NT2/D1 (cell line): ENCODE measurements around the gene RALGPS1.

Source experiments
- DNase-seq: peaks from one replicate; pipeline ENCODE4 v3.0.0-alpha.2; 2011; ENCODE audit warnings: low read depth, low spot score
- H3K27me3 ChIP-seq: 2 replicates; pipeline ENCODE4 v1.6.0; 2011; ENCODE audit warnings: mild to moderate bottlenecking; ENCODE audit not compliant: insufficient read length, insufficient read depth
- H3K36me3 ChIP-seq: 2 replicates; pipeline ENCODE4 v1.6.1; 2011; ENCODE audit warnings: mild to moderate bottlenecking, low read length, mixed read lengths; ENCODE audit not compliant: insufficient read depth, insufficient read length
- H3K4me1 ChIP-seq: 2 replicates; pipeline ENCODE4 v1.5.1; 2011; ENCODE audit not compliant: insufficient read depth, insufficient read length
- H3K4me3 ChIP-seq: 2 replicates; pipeline ENCODE4 v1.5.1; 2011; ENCODE audit warnings: low read depth; ENCODE audit not compliant: insufficient read length
- H3K9ac ChIP-seq: 2 replicates; pipeline ENCODE4 v1.6.0; 2011; ENCODE audit warnings: low read depth; ENCODE audit not compliant: insufficient read length
- H3K9me3 ChIP-seq: 2 replicates; pipeline ENCODE4 v1.5.1; 2011; ENCODE audit warnings: mild to moderate bottlenecking, low read length; ENCODE audit not compliant: insufficient read depth
- SUZ12 ChIP-seq: IDR thresholded peaks from 2 replicates; pipeline ENCODE4 v1.6.1; 2011; ENCODE audit not compliant: insufficient read length, insufficient read depth; ENCODE audit errors: extremely low read depth
- YY1 ChIP-seq: IDR thresholded peaks from 2 replicates; pipeline ENCODE4 v1.6.1; 2011; ENCODE audit not compliant: insufficient read length, insufficient read depth
- ZNF274 ChIP-seq: IDR thresholded peaks from 2 replicates; pipeline ENCODE4 v1.6.1; 2011; ENCODE audit warnings: mild to moderate bottlenecking, low read depth, low read length

Gene RALGPS1

DNA sequence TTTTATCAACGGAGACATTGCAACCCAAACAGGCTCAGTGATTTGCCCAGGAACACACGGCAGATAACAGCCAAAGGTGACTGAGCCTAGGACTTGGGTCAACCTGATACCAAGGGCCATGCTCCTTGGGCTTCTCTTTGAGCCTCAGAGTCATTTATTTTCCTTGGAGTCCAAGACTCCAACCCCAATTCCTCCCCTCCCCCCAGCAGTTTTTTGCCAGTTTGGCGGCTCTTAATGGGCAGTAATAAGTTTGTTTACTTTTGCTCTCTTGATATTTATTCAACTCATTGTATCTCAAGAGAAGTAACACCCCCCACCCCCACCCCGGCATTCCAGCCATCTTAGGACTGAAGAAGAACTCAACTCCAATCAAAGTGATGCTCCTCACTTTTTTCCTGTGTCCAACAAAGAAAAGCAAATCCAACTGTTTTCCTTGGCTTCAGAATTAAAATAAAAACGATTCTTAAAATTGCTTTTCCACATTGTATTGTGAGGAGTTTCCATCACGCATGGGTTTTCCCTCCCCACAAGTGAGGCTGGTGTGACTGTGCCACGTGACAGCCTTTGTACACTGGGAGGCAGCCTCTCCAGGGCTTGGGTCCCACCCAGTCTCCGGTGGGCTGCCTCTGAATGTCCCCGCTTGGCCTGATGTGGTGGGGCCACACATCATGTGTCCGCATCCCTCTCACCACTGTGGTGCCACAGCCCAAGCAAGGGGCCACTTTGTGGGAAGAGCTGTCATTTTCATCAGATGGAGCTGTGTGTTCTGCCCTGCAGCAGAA, 198.8 kb downstream of the RALGPS1 start:
- no peak overlapping the region for H3K9ac ChIP-seq
- no peaks in the 10 kb centered on the region for H3K27me3 ChIP-seq
- DNase-seq: no peak
- no peaks in the 10 kb centered on the region for H3K9me3 ChIP-seq
- peaks cover 15% of the 10 kb centered on the region for H3K4me1 ChIP-seq
- TF ChIP-seq SUZ12: no peak
- no peak for TF ChIP-seq YY1
- TF ChIP-seq ZNF274: no peak
- H3K4me3 ChIP-seq: no peak overlapping the region
- peaks cover 7% of the 10 kb centered on the region for H3K36me3 ChIP-seq

DNA sequence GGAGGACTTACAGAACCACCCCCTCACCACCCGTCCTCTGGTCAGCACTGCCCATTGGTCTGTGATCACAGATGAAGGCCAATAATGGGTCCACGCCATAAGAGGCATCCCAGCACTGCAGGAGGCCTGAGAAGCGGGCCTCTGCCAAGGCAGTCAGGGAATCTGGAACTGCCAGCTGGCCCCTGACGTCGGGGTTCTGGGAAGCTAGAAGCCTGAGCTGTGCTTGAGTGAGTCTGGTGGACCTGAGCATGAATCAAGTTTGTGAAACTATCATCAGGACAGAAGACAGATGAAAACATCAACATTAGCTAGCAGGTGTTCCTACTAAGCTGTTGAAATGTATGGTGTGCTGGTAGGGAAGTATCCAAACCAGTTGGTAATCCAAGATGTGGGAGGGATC, 200.0 kb downstream of the RALGPS1 start:
- no peak for TF ChIP-seq ZNF274
- TF ChIP-seq SUZ12: no peak
- no peak for TF ChIP-seq YY1
- H3K27me3 ChIP-seq: no peaks in the 10 kb centered on the region
- H3K9ac ChIP-seq: no peak overlapping the region
- DNase-seq: no peak
- peaks cover 12% of the 10 kb centered on the region for H3K36me3 ChIP-seq
- no peak overlapping the region for H3K4me3 ChIP-seq
- H3K4me1 ChIP-seq: peaks cover 17% of the 10 kb centered on the region
- no peaks in the 10 kb centered on the region for H3K9me3 ChIP-seq

DNA sequence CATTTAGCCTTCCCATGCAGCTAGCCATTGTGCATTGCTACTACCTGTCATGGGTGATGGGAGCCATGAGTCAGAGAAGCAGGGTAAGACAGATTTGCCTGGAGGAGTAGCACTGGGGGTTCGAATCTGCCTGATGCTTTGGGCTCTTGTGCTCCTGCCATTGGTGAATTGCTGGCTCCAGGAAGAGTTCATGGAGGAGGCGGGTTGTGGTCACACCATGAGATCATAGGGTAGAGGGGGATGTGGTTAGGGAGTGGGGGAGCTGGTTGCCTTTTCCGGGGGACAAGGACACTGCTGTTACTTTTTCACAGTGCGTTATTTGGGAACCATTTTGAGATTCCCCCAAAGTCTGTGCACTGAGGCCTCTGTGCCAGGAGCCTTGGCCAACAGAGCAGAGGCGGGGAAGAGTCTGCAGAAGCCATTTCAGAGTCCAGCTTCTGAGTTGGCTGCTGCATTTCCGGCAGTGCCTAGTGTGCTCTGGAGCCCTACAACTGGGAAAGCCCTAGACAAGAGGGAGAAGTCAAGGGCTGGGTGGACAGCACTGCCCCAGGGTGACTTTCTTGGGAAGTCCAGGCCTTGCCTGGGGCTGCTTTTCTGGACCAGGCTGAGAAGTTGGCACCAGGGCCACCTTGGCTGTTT, 201.6 kb downstream of the RALGPS1 start:
- H3K36me3 ChIP-seq: peaks cover 19% of the 10 kb centered on the region
- H3K27me3 ChIP-seq: no peaks in the 10 kb centered on the region
- H3K9ac ChIP-seq: no peak overlapping the region
- TF ChIP-seq YY1 (no peak), ZNF274 (no peak), SUZ12 (no peak)
- H3K4me3 ChIP-seq: no peak overlapping the region
- H3K4me1 ChIP-seq: peaks cover 14% of the 10 kb centered on the region
- no peaks in the 10 kb centered on the region for H3K9me3 ChIP-seq
- DNase-seq: no peak

DNA sequence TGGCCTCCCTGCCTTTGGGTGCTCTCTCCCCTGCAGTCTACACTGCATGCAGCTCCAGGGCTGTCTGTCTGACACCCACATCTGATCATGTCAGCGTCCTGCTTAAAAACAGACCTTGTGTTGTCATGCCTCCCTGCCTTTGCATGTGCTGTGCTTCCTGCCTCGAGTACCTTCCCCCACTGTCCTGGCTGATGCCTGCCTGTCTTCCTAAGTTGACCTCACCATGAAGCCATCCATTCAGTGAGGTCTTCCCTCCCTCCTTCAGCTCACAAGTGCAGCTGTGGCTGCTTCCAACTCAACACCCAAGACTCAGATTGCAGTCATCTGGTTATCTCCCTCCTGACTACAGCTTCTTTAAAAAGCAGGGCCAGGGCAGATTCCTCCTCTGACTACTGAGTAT, 202.4 kb downstream of the RALGPS1 start:
- no peaks in the 10 kb centered on the region for H3K9me3 ChIP-seq
- H3K36me3 ChIP-seq: peaks cover 19% of the 10 kb centered on the region
- TF ChIP-seq YY1 (no peak), SUZ12 (no peak), ZNF274 (no peak)
- no peak overlapping the region for H3K9ac ChIP-seq
- DNase-seq: no peak
- no peaks in the 10 kb centered on the region for H3K27me3 ChIP-seq
- H3K4me3 ChIP-seq: no peak overlapping the region
- H3K4me1 ChIP-seq: peaks cover 14% of the 10 kb centered on the region

DNA sequence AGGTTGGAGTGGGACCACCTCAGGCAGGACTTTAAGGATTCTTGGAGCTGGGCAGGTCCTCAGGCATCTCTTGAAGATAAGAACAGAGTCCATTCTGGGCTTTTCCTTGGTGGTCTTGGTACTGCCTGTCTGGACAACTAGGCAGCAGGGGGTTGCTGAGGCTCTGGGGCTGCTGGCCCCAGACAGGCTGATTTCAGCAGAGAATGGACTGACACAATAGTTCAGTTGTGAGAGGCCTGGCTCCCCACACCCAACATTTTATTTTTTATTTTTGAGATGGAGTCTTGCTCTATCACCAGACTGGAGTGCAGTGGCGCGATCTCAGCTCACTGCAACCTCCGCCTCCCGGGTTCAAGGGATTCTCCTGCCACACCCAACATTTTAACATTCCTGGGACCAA, 203.2 kb downstream of the RALGPS1 start:
- H3K27me3 ChIP-seq: no peaks in the 10 kb centered on the region
- H3K36me3 ChIP-seq: peaks cover 19% of the 10 kb centered on the region
- no peak for DNase-seq
- H3K4me1 ChIP-seq: peaks cover 11% of the 10 kb centered on the region
- H3K4me3 ChIP-seq: no peak overlapping the region
- no peak overlapping the region for H3K9ac ChIP-seq
- TF ChIP-seq ZNF274: no peak
- no peak for TF ChIP-seq SUZ12
- H3K9me3 ChIP-seq: no peaks in the 10 kb centered on the region

DNA sequence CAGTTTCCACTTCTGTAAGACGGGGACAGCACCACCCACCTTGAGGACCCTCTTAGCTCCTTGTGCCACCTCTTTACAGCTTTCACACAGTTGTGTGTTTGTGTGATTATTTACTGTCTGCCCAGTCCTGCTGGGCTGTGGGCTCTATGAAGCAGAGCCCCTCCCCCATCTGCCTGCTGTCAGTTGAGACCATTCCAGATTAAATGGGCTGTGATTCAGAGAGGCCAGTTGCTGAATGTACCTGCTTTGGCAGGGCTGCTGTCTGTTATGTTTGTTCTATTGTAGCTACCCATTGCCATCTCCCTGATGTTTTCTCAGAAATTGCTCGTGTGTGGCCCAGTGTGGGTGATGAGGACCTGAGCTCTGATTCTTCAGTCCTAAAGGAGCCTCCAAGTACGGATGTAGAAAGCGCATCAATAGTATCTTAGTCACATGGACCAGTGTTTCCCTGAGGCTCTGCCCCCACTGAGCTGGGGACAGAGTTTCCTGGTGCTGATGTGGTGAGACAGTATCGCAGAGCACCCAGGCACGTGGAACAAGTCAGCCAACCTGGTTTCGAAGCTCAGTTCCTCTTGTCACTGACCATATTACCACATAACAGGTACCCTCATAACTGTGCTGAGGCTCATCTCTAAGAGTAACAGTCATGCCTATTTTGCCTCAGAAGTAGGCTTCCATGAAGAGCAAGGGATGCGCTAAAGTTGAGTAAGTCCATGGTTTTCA, 204.2 kb downstream of the RALGPS1 start:
- H3K4me1 ChIP-seq: peaks cover 17% of the 10 kb centered on the region
- no peak overlapping the region for H3K9ac ChIP-seq
- TF ChIP-seq YY1 (no peak), ZNF274 (no peak), SUZ12 (no peak)
- no peak for DNase-seq
- peaks cover 19% of the 10 kb centered on the region for H3K36me3 ChIP-seq
- H3K9me3 ChIP-seq: no peaks in the 10 kb centered on the region
- H3K27me3 ChIP-seq: peaks cover 6% of the 10 kb centered on the region
- H3K4me3 ChIP-seq: no peak overlapping the region

DNA sequence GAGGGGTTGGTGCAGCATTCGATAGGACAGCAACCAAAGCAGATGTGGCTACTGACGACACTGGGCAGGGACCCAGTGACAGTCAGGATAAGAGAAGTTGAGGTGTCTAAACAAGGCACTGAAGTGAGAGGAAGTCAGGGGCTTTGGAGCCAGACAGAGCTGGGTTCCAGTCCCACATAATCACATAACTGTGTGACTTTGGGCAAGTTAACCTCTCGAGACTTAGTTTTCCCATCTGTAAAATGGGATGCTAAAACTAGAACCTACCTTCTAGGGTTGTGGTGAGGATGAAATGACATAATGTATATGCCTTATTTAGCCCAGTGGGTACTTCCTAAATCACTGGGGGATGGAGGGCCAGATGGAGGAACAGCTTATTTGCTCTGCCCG, 204.7 kb downstream of the RALGPS1 start:
- H3K36me3 ChIP-seq: peaks cover 19% of the 10 kb centered on the region
- no peak for DNase-seq
- no peaks in the 10 kb centered on the region for H3K9me3 ChIP-seq
- no peak overlapping the region for H3K9ac ChIP-seq
- H3K4me1 ChIP-seq: peaks cover 17% of the 10 kb centered on the region
- no peak overlapping the region for H3K4me3 ChIP-seq
- TF ChIP-seq SUZ12 (no peak), ZNF274 (no peak), YY1 (no peak)
- H3K27me3 ChIP-seq: peaks cover 11% of the 10 kb centered on the region
